ENCODE measurements around the gene ZNF680.
"Not testable (repeated sequence)": the region's sequence is repeated elsewhere in the genome, so short reads cannot be mapped to it uniquely, and the experiment has no call there.

ZNF680 gene
- 4.0 to 18.7 (median 7.4) reads per million in 17 experiments for total RNA-seq

DNA sequence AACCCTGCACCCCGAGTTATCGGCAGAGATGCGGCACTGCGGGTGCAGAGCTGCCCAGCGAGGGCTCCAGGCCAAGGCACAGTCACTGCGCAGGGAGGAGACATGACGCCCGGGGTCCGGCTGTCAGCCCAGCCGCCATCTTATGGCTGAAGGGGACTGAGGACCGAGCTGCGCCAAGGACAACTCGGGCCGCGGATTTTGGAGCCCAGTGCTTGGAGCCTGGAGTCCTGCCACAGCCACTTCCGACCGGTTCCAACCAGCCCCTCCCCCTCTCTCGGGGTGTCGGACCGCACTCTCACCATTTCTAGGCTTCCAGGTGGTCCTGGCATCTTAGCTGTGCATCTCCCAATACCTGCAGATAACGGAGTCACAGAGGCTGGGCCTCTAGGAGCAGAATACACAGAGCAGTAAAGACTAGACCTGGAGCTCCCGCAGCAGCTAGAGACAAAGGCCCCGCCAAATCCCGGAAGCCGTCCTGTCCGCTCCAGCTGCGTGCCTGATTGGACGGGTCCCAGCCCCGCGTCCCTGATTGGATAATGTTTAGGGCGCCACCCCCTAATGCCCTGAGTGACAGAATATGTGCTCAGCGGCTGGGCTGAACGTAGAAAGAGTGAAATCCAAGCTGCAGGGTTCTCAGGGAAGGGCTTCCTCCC lies at the start of gene ZNF680:
Gene ZNF680, minus strand, starts transcription at position 446 of the 653 bp plus-strand sequence. Its CDS starts 117 bp downstream, at position 329.
- peak; percentile 92 to 95 (median 94) for DNase-seq

DNA sequence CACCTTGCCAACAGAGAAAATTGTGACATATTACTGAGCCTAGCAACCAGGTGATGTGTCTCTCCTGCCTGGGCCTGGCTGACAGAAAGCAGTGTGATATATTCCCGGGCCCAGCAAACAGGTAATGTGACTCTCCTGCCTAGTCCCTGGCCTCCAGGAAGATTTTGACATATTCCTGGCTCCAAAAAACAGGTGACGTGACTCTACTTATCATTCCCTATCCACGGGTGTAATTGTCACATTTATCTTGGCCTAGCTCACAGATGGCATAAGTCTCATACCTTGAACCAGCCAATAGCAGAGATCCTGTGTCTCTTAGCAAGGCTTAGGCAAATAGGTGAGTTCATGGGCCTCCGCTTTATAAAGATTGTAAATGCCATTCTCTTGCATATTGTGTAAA lies 49.6 kb upstream of the ZNF680 start:
- no peak for DNase-seq

DNA sequence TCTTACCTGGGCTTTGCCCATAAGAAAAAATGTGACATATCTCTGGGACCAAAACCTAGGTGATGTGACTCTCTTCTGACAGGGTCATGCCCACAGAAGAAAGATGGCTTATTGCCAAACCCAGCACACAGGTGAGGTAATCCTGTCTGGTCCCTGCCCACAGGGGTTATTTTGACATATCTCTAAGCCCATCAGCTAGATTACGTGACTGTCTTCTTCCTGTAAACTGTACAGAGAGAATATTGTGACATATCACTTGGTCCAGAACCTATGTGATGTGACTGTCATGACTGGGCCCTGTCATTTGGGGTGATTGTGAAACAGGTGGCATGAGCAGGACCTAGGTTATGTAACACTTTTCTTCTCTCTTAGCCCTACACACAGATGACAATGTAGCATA lies 48.8 kb upstream of the ZNF680 start:
- DNase-seq: no peak

DNA sequence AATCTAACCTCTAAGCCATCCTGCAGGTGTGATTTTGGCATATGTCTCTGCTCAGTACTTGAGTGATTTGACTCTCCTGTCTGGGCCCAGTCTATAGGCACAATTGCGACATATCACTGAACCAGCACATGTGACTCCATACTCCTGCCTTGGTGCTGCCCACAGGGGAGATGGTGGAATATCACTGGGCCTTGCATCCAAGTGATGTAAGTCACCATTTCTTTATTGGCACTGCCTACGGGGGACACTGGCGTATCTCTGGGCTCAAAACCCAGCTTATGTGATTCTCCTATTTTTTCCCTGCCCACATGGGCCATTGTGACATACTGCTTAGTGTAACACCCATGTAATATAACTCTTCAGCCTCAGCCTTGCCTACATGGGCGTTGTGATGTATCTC lies 48.1 kb upstream of the ZNF680 start:
- no peak for DNase-seq

DNA sequence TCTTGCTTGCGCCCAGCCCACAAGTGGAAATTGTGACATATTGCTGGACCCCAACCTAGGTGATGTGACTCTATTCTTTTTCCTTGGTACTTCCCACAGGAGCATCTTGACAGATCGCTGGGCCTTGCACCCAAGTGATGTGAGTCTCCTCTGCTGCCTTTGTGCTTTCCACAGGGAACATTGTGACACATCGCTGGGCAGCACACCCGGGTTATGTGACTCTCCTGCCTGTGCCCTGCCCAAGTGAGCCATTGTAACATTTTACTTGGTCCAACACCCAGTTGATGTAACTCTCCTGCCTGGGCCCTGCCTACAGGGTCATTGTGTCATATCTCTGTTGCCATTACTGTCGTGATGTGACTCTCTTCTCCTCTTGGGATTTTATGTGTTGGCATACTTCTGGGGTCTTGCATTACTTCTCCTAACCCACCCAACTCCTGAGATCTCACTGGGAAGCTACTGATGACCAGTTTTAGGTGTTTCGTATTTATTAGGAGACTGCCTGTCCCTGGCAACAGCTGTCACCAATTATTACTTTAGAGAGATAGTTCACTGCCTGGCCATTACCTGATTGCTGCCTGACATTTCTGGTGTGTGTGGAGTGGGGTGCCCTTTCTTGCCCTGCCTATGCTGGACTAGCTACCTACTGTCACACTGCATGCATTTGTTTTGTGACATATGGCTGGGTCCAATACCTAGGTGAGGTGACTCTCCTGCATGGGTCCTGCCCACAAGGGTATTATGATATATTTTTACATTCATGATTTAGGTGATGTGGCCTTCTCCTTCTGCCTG lies 45.4 kb upstream of the ZNF680 start:
- DNase-seq: no peak

DNA sequence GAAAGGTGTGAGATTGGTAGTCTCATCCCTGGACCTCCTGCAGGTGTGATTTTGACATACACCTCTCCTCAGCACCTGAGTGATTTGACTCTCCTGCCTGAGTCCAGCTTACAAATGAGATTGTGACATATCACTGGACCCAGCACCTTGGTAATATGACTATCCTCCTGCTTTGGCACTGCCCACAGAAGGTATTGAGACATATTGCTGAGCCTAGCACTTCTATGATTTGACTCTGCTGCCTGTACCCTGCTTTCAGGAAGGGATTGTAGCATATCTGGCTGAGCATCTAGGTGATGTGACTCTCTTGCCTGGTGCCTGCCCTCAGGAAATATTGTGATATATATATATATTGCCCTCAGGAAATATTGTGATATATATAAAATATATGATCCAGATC lies 43.5 kb upstream of the ZNF680 start:
- no peak for DNase-seq

DNA sequence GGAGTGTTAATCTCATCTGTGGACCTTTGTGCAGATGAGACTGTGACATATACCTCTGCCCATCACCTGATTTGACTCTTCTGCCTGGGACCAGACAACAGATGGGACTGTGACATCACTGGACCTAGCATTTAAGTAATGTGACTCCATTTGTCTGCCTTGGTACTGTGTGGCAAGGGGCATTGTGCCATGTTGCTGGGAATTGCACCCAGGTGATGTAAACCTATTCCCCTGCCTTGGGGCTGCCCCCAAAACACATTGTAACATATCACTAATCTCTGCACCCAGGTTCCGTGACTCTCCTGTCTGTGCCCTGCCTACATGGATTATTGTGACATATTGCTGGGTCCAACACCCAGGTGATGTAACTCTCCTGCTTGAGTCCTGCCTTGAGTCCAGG lies 40.4 kb upstream of the ZNF680 start:
- no peak for DNase-seq

DNA sequence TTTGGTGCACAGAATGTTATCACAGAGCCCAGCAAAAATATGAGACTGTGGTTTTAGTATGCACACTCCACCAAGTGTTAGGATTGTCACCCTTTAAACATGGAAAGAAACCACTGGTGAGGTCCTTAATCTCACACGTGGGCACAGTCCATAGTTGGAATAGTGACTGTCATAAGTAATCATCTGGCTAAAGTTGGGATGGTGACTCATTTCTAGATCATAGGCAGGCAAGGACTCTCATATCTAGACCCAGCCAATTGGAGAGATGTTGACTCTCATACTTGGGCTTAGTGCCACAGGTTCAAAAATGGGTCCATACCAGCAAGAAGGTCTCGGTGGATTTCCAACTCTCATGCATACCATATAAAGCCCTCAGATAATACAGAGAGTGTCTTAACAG lies 39.6 kb upstream of the ZNF680 start:
- DNase-seq: no peak

DNA sequence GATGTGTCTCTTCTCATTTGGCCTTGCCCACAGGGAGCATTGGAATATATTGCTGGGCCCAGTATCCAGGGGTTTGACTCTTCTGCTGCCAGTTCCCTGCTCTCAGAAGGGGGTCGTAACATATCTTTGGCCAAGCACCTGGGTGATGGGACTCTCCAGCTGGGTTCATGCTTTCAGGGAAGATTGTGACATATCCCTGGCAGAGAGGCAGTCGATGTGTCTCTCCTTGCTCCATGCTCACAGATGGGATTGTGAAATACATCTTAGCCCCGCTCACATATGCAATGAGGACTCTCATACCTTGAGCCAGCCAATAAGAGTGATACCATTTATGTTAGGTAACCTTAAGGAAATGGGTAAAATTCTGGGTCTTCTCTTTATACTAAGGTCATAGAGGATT lies 39.2 kb upstream of the ZNF680 start:
- no peak for DNase-seq

DNA sequence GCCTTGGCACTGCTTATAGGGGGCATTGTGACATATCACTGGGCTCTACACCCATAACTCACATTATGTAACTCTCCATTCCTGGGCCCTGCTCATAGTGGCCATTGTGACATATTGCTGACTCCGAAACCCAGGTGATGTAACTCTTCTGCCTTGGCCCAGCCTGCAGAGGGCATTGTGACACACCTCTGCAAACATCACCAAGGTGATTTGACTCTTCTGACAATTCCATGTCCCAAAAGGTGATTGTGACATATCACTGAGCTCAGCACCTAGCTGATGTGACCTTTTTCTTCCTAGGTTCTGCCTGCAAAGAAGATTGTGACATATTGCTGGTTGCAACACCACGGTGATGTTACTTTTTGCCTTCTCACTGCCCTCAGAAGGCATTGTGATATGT lies 36.5 kb upstream of the ZNF680 start:
- no peak for DNase-seq

DNA sequence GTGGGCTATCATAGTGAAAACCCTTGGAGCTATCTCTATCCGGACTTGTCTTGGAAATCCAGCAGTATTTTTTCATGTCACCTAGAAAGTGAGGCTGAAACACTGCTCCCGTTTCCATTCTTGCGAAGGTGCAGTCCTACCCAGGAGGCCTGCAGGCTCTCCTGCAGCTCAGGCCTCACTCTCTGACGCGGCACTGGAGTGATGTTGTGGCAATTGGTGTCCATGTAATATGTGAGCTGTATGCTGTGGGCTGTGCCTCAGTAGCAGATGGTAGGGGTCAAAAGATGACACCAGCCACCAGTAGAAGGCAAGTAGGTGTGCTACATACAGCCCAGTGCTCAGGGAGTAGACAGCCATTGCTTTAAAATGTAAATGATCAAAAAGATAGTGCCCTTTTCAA lies 28.1 kb upstream of the ZNF680 start:
- DNase-seq: no peak

DNA sequence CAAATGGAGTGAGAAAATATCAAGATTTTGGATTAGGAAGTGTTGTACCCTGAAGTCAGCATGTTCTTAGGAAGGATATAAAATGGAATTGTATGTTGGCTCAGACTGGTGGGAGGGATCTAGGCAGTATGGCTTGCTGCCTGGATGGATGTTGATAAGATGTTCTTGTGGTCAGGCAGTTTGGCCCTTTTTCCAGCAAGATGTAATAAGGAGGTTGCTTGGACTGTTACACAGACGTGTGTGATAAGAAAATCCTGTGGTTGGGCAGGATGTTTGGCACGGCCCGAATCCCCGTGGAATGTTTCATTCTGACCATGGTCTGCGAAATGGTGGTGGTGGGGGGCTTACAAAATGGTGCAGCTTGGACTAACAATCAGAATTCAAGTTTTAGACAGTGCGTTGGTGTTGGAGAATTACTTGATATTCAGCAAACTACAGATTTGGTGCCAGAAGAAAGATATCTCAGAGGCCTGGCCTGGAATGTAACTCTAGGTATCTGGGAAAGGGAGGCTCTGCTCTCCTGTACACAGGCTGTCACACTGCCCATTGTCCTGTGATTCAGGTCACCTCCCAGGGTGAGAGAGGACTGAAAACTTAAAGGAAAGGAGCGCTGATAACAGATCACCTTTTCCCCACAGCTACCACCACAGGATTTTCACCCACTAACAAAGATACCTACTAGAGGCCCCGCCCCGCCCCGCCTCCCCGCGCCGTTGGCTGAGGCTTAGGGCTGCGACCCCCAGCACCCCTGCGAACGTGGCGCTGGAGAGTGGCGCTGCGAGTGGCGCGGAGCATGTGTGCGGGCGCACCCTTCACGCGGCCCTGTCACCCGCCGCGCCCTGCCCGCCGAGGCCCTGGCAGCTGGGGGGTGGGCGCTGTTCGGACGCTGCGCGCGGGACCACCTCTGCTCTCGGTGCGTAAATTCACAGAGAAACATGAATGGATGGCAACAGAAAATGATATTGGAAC lies 19.3 kb upstream of the ZNF680 start:
- DNase-seq: no peak

DNA sequence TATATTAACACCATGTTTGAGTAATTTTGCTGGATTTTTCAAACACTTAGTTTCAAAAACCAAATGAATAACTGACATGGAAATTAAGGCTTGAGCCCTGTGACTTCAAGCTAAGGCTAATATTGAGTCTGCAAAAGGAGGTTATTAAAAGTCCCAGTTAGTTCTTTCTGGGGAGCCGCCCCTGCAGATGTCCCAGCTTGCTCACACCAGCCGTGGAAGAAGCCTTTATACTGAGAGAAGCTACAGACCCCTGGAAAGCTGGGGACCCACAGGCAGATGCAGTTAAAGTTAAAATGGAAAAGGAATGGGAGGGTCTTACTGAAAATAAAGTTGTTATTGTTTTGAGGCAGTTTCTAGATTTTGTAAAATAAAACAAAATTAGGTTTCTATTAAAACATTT lies 18.5 kb upstream of the ZNF680 start:
- DNase-seq: no peak

DNA sequence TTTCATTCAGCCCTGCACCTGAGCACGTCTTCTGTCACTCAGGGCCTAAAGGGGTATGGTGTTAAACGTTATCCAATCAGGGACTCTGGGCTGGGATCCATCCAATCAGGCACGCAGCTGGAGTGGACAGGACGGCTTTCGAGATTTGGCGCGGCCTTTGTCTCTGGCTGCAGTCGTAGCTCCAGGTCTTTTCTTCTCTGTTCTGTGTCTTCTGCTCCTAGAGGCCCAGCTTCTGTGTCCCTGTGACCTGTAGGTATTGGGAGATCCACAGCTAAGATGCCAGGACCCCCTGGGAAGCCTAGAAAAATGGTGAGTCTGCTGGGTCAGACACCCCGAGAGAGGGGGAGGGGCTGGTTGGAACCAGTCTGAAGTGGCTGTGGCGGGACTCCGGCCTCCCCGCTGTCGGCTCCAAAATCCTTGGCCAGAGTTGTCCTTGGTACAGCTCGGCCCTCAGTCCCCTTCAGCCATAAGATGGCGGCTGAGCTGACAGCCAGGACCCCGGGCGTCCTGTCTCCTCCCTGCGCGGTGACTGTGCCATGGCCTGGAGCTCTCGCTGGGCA lies 11.7 kb upstream of the ZNF680 start:
- DNase-seq: no peak

DNA sequence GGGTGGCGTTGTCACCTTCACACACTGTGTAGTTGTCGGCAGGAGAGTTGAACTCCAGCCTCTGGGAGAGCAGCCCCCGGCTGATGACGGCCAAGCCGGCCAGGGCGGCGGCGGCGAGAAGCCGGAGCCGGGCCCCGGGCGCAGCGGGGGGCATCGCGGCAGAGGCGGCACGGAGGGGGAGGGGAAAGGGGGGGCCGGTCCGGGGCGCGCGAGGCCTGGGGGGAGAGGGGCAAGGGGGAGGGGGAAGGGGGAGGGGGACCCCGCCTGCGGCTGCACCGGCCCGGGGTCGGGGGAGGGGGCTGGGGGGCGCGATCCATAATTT lies 7.4 kb upstream of the ZNF680 start:
- not testable (repeated sequence) for DNase-seq

DNA sequence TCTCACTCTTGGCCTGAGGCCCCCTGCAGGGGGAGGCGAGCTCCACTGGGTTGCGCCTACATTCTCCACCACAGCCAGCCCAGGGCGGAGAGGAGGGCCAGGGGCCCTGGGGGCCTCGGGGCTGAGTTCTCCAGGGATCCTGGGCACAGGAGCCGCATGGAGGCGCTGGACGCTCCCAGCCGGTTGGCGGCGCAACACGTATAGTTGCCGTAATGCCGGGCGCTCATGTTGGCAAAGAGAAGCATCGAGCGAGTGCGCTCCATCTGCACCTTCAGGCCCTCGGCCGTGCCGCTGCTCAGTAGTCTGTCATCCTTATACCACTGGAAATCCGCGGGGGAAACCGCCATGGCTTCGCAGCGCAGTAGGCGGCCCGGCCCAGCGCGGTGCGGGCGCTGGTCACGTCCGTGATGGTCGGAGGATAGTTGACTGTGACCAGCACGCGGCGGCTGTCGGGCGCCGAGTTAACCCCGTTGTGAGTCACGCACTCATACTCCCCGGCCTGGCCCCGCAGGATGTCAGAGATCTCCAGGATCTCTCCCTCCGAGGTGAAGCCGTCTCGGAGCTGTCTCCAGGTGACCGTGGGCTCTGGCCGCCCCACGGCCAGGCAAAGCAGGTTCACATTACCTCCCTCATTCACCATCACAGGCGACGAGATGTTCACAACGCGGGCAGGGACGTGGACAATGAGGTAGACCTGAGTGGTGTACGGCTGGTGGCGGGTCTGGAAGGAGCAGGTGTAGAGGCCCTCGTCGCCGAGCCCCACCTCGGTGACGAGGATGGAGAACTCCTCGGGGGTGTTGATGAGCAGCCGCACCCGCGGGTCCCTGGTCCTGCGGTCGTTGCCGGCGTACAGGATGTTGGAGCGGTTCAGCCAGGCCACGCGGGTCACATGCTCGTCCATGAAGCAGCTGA lies 6.8 kb upstream of the ZNF680 start:
- DNase-seq: not testable (repeated sequence)

DNA sequence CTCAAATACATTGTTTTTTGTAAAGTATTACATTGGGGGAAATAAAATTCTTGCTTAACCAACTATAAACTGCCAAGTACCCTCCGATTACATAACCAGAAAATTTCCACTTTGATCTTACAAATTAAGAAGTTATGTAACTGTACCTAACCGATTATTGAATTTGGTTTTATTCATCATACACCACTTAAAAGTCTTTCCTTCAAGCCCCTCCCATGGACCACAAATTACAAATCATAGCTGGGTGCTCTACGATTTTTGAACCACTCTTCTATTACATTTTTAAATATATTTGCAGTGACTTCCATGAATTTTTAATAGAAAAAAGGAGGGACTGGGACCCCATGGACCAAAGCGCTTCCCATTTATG lies 630 bp downstream of the ZNF680 start:
- DNase-seq: peak in 2 of 4 experiments; percentile 11

DNA sequence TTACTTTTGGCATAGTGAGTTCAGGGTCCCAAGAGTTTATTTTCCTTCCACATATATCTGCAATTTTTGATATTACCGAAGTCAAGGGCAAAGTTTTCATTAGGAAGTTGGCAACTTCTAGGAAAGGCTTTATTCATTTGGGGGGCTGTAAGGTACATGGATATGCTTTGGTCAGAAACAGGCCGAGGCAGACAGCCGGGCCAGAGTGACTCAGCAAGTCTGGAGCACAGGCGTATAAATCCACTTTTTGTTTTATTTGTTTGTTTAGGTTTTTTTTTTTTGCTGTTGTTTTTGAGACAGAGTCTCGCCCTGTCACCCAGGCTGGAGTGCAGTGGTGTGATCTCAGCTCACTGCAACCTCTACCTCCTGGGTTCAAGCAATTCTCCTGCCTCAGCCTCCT lies 3.7 kb downstream of the ZNF680 start:
- DNase-seq: no peak

DNA sequence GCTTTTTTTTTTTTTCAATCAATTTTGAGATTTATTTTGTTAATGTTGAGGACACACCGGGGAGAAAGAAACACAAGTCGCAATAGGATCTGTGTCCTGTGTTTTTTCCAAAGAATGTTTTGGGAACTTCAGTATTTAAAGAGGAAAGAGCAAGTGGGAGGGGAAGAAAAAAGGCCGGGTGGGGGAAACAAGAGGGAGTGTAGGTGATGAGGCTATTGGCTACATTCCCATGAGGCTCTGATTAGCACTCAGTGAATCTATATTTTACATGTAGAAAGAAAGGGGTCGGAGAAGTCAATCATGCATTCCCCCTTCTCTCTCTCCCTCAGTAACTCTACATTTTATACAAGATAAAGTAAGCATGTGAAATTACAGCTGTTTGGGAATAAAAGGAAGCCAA lies 4.1 kb downstream of the ZNF680 start:
- DNase-seq: no peak

DNA sequence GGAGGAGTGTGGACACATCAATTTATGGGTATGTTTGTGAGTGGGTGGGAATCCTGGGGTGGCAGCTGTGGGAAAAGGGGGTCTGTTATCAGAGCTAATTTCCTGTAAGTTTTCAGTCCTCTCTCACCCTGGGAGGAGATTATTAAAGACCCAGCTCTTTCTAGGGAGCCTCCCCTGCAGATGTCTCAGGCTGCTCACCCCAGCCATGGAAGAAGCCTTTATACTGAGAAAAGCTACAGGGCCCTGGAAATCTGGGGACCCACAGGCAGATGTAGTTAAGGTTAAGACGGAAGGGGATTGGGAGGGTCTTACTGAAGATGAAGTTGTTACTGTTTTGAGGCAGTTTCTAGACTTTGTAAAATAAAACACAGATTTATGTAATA lies 4.6 kb downstream of the ZNF680 start:
- no peak for DNase-seq

DNA sequence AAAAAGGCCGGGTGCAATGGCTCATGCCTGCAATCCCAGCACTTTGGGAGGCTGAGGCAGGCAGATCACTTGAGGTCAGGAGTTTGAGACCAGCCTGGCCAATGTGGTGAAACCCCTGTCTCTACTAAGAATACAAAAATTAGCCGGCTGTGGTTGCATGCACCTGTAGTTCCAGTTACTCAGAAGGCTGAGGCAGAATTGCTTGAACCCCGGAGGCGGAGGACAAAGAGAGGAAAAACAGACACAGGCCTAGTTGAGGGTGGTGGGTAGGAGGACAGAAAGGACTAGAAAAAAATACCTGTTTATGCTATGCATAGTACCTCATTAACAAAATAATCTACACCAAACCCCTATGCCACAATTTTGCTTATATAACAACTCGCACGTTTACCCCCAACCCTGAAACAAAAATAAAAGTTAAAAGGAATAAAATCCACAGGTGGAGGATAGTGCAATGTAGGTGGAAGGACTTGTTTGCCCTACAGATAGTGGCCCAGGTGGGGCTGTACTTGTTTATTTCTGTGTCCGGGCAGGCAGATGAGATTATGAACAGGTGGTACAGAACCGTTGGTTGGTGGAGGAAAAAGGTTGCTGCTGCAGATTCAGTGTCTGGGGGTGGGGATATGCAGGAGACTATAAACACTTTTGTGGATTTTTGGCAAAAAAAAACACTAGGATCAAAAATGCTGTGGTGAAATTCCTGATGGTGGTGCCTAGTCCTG lies 5.1 kb downstream of the ZNF680 start:
- DNase-seq: no peak

Measured in suppressor macrophage (primary cell).